AG04450 (cell line): Measurements from ENCODE around the gene KIZ. TPM values are rescaled to one million over a fixed set of nuclear protein-coding genes. Genes with fewer than 3 reads are reported as not detected.
"Not testable (repeated sequence)": the region's sequence is repeated elsewhere in the genome, so short reads cannot be mapped to it uniquely, and the experiment has no call there.

Experiments
- CTCF ChIA-PET: fragments of 300-600, 350-600 bp; formaldehyde crosslinking; extraction: SDS; loops from one replicate; lab custom pipeline; 2022; ENCODE audit warnings: antibody characterized with exemption, inconsistent platforms; lab: Charles Lee
- POLR2A ChIA-PET: fragments of 350-600 bp; formaldehyde crosslinking; extraction: SDS; loops from one replicate; lab custom pipeline; 2021; ENCODE audit warnings: antibody characterized with exemption, inconsistent platforms; lab: Yijun Ruan, JAX
- DNase-seq: peaks from one replicate; pipeline ENCODE4 v3.0.0-alpha.2; 2011; ENCODE audit warnings: low read depth, low spot score
- H3K27ac ChIP-seq: one replicate; pipeline ENCODE4 v1.5.1; 2012; ENCODE audit warnings: low read depth, low read length, control low read depth
- H3K27me3 ChIP-seq: one replicate; pipeline ENCODE4 v1.6.0; 2012; ENCODE audit warnings: low read length; ENCODE audit not compliant: control insufficient read depth, insufficient read depth
- H3K4me3 ChIP-seq: 2 replicates; pipeline ENCODE4 v1.5.1; 2011; ENCODE audit warnings: mild to moderate bottlenecking, low read depth, low read length, control low read depth
- H3K9me3 ChIP-seq: 2 replicates; pipeline ENCODE4 v1.5.1; 2012; ENCODE audit warnings: low read length; ENCODE audit not compliant: control insufficient read depth, insufficient read depth
- polyA plus RNA-seq: library from polyadenylated mRNA; depleted of rRNA; stranded (reverse); fragments of >200 nt; gene quantifications from 2 replicates; pipeline ENCODE4 v1.2.3, GENCODE V29; 2011
- TF ChIP-seq, protein P1 (sequence below): IDR thresholded peaks from 2 replicates; pipeline ENCODE4 v1.5.1; 2011; ENCODE audit warnings: low read depth, low read length, control low read depth, inconsistent platforms

The KIZ gene
- polyA plus RNA-seq, 1 experiment, result 26.1 TPM

DNA sequence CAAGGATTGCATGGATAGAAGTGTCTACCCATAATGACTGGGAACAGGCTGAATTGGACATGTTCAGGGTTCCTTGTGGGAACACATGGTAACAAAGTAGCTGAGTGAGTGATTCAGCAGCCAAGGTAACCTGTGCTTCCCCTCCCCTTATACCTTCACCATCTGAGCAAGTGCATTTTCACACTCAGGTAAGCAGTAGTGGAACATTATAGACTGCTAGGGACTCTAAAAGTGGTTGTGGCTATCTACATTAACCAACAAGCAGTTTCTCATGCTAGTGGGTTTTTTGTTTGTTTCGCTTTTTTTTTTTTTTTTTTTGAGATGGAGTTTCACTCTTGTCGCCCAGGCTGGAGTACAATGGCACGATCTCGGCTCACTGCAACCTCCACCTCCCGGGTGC, 41.4 kb downstream of the KIZ start:
- no peak for DNase-seq
- Histone ChIP-seq H3K27me3 (no peaks in the 10 kb centered on the region), H3K27ac (no peak overlapping the region), H3K9me3 (no peaks in the 10 kb centered on the region), H3K4me3 (no peak overlapping the region)
- CTCF ChIA-PET, result no interaction called here
- POLR2A ChIA-PET, result no interaction called here
- TF ChIP-seq, protein P1, sequence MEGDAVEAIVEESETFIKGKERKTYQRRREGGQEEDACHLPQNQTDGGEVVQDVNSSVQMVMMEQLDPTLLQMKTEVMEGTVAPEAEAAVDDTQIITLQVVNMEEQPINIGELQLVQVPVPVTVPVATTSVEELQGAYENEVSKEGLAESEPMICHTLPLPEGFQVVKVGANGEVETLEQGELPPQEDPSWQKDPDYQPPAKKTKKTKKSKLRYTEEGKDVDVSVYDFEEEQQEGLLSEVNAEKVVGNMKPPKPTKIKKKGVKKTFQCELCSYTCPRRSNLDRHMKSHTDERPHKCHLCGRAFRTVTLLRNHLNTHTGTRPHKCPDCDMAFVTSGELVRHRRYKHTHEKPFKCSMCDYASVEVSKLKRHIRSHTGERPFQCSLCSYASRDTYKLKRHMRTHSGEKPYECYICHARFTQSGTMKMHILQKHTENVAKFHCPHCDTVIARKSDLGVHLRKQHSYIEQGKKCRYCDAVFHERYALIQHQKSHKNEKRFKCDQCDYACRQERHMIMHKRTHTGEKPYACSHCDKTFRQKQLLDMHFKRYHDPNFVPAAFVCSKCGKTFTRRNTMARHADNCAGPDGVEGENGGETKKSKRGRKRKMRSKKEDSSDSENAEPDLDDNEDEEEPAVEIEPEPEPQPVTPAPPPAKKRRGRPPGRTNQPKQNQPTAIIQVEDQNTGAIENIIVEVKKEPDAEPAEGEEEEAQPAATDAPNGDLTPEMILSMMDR, result no peak

DNA sequence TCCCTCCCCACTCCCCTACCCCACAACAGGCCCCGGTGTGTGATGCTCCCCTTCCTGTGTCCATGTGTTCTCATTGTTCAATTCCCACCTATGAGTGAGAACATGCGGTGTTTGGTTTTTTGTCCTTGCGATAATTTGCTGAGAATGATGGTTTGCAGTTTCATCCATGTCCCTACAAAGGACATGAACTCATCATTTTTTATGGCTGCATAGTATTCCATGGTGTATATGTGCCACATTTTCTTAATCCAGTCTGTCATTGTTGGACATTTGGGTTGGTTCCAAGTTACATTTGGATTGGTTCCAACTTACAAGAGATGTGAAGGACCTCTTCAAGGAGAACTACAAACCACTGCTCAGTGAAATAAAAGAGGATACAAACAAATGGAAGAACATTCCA, 42.2 kb downstream of the KIZ start:
- H3K27ac ChIP-seq, H3K9me3 ChIP-seq, CTCF ChIA-PET, H3K27me3 ChIP-seq, POLR2A ChIA-PET, H3K4me3 ChIP-seq, DNase-seq: not testable (repeated sequence)

DNA sequence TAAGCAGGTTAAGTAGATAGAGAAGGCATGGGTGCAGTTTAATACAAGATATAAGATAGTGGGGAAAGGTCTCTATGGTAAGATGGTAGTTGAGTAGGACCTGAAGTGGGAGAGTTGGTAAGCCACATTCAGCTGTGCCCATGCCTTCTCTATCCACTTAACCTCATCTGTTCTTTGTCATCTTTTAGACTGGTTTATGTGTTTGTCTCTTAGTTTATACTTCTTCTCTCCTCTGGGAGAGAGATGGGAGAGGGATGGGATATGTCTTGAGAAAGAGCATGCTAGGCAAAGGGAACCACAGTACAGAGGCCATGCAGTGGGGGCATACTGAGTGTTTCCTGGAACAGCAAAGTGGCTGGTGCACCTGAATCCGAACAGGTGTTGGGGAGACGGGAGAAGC, 46.7 kb downstream of the KIZ start:
- no peaks in the 10 kb centered on the region for H3K9me3 ChIP-seq
- ChIA-PET CTCF (interaction anchor here (1.5 kb wide), 1 partner anchor 332 kb away, joined by 4 read pairs; no protein-coding TSS in a partner anchor), POLR2A (no interaction called here)
- no peak overlapping the region for H3K4me3 ChIP-seq
- TF ChIP-seq, protein P1, result no peak
- no peak for DNase-seq
- H3K27me3 ChIP-seq, result no peaks in the 10 kb centered on the region
- no peak overlapping the region for H3K27ac ChIP-seq

DNA sequence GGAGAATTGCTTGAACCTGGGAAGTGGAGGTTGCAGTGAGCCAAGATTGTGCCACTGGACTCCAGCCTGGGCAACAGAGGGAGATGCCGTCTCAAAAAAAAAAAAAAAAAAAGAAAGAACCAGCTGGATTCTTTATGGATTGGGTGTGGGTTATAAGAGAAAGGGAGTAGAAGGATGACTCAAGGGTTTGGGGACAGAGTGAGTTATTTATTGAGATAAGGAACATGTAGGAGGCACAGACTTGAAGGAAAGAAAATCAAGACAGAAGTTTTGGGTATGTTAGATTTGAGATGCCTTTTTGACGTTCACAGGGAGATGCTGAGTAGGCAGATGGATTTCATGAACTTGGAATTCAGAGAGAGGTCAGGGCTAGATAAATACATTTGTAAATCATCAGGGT, 47.6 kb downstream of the KIZ start:
- H3K9me3 ChIP-seq, result no peaks in the 10 kb centered on the region
- no peaks in the 10 kb centered on the region for H3K27me3 ChIP-seq
- DNase-seq, result no peak
- H3K27ac ChIP-seq, result no peak overlapping the region
- POLR2A ChIA-PET, result no interaction called here
- H3K4me3 ChIP-seq, result no peak overlapping the region
- TF ChIP-seq, protein P1, result no peak
- CTCF ChIA-PET, result interaction anchor here (1.5 kb wide), 1 partner anchor 332 kb away, joined by 4 read pairs; no protein-coding TSS in a partner anchor

DNA sequence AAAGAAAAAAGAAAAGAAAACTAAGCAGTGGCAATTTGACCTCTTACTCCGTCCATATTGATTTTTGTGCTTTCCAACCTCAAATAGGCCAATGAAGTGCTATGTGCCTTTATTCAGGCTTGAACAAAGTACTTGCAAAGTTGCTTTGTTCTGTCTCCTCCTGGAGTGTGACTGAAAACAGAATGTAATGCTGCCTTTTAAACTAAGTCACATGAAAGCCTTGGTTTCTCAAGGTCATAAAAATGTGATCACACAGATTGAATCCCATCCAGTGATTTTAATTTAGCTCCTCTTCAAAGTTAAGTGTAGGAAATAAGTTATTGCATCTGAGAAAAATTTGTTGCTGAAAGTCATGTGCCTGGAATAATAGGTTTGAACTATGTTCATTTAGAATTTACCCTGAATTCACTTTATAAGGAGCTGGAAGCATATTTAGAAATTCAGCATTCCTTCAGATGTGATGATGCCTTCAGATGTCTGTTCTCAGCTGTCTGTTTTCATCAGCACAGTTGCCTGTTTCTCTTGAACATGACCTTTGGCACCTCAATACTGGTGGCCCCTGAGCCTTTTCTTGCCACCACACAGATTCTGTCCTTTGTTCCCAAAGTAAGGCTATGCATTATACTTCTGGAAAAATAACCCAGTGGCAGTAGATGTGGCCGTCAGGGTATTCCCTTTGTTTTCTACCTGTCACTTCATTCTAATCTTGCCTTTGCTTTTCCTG, 48.8 kb downstream of the KIZ start:
- H3K27me3 ChIP-seq, result no peaks in the 10 kb centered on the region
- no peak overlapping the region for H3K27ac ChIP-seq
- ChIA-PET POLR2A (no interaction called here), CTCF (interaction anchor here (1.5 kb wide), 1 partner anchor 61 kb away, joined by 6 read pairs; no protein-coding TSS in a partner anchor)
- TF ChIP-seq, protein P1, result no peak
- no peak for DNase-seq
- no peak overlapping the region for H3K4me3 ChIP-seq
- H3K9me3 ChIP-seq, result no peaks in the 10 kb centered on the region
